ENCODE results near the gene WDR31.

GRCh38 chr9:113266174-113266573, 73.9 kb downstream of the WDR31 start:
- no peak for TF ChIP-seq CTCF (IDR thresholded peaks at IDR 0.05)
- no peak for TF ChIP-seq POLR2A (IDR thresholded peaks at IDR 0.05)
